HG02970 (cell line): ENCODE results near the gene KLHL21.
"Not testable (repeated sequence)": the region's sequence is repeated elsewhere in the genome, so short reads cannot be mapped to it uniquely, and the experiment has no call there.

ENCODE experiments used
- ATAC-seq: cut with Tn5 transposase; IDR thresholded peaks from one replicate; pipeline ENCODE4 v1.9.1; 2021; ENCODE audit warnings: mild to moderate bottlenecking, moderate library complexity, moderate number of reproducible peaks; ENCODE audit not compliant: unreplicated experiment, low FRiP score

KLHL21 gene

GRCh38 chr1:6602669-6603237 is at the start of gene KLHL21:
TSS of gene KLHL21 (minus strand) at chr1:6602869. CDS start at chr1:6602817, 52 bp downstream.
- ATAC-seq, result peak; percentile 57

- ATAC-seq, result no peak
Measured at GRCh38 chr1:6651909-6652308, 49.2 kb upstream of the KLHL21 start.

- no peak for ATAC-seq
Measured at GRCh38 chr1:6648556-6648955, 45.9 kb upstream of the KLHL21 start.

GRCh38 chr1:6646499-6647148 is 44.0 kb upstream of the KLHL21 start:
- no peak for ATAC-seq

GRCh38 chr1:6645018-6645417 is 42.3 kb upstream of the KLHL21 start:
- no peak for ATAC-seq

GRCh38 chr1:6640867-6641266 is 38.2 kb upstream of the KLHL21 start:
- ATAC-seq, result not testable (repeated sequence)

- ATAC-seq, result no peak
Measured at GRCh38 chr1:6638226-6638625, 35.6 kb upstream of the KLHL21 start.

GRCh38 chr1:6637770-6638169 is 35.1 kb upstream of the KLHL21 start:
- no peak for ATAC-seq

GRCh38 chr1:6636778-6637177 is 34.1 kb upstream of the KLHL21 start:
- ATAC-seq, result not testable (repeated sequence)

GRCh38 chr1:6635910-6636760 is 33.5 kb upstream of the KLHL21 start:
- no peak for ATAC-seq

- ATAC-seq, result no peak
Measured at GRCh38 chr1:6635161-6635909, 32.7 kb upstream of the KLHL21 start.

- no peak for ATAC-seq
Measured at GRCh38 chr1:6634371-6635052, 31.8 kb upstream of the KLHL21 start.

GRCh38 chr1:6632588-6633514 is 30.2 kb upstream of the KLHL21 start:
- no peak for ATAC-seq

- ATAC-seq, result no peak
Measured at GRCh38 chr1:6631058-6631457, 28.4 kb upstream of the KLHL21 start.

- no peak for ATAC-seq
Measured at GRCh38 chr1:6630027-6630426, 27.4 kb upstream of the KLHL21 start.

GRCh38 chr1:6628971-6629479 is 26.4 kb upstream of the KLHL21 start:
- ATAC-seq, result no peak

- no peak for ATAC-seq
Measured at GRCh38 chr1:6627841-6628545, 25.3 kb upstream of the KLHL21 start.

- no peak for ATAC-seq
Measured at GRCh38 chr1:6627031-6627430, 24.4 kb upstream of the KLHL21 start.
